ENCODE measurements around the gene DCST1. TPM values are rescaled to one million over a fixed set of nuclear protein-coding genes. Genes with fewer than 3 reads are reported as not detected.
A peak's percentile ranks its signal among the peaks of the same experiment; 100 is the strongest.

Gene DCST1
- total and polyA plus RNA-seq, 2 of the 13 experiments (the other 11 are each of a cell fraction or from before 2014, with no cell fraction given), result 0.04 TPM; not detected in 1

DNA sequence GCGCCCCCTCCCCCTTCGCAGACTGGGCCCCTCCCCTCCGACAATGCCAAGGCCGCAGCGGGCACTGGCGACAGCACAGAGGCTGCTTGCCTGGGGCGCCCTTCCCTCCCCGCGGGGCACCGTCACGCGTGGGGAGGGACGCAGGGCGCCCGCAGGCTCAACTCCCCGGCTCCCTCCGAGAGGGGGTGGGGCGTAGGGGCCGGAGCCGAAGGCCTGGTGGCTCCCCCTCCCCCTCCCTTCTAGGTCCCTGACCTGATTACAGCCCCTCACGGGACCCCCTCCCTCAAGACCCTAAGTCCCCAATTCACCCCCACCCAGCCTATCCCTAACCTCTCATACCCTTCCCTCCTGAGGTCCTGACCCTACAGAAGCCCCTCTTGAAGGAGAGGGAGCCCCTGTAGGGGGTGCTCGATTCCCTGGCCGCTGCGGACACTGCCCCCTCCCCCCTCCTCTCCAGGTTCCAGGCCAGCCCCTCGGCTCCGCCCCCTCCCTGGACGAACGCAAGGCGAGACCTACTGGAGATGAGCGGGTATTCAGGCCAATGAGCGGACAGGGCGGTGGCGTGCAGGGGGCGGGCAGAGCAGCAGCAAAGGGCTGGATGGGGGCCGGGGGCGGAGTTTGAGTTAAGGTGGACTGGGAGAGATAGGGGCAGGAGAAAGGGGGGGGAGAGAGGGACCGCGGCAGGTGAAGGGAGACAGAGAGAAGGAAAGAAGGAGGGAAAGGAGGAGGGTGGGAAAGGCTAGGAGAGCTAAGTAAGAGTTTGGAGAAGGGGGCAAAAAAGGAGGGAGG, 31.8 kb upstream of the DCST1 start:
- TSS peak; percentile 58 for BruUV-seq (replicated peaks)
- H3K79me2 ChIP-seq (ENCODE audit: insufficient read depth, low read length), result peaks cover 27% of the 10 kb centered on the region
- peak overlapping the region; percentile 70 to 86 (median 84) for H3K4me3 ChIP-seq (replicated peaks in 1 of 3; ENCODE audit: insufficient read depth in 1 of 3, low read depth in 2 of 3, low read length in 3 of 3)
- in situ Hi-C loops (cut with HindIII; ENCODE audit: extremely low pct_ligation_motif_present, low pct_unique_long_range_greater_than_20kb), result no loop called here
- no peaks in the 10 kb centered on the region; a peak in 1 of 5 replicates for H3K27me3 ChIP-seq (ENCODE audit: control insufficient read depth in 1 of 2, insufficient read depth in 2 of 2, low read length in 2 of 2)
- peaks cover under 1% of the 10 kb centered on the region; the same call in 1 of the 2 replicates for H4K20me1 ChIP-seq (ENCODE audit: insufficient read depth, low read length)
- no peaks in the 10 kb centered on the region for H3K9me3 ChIP-seq (ENCODE audit: low read length)
- H3K9ac ChIP-seq (ENCODE audit: insufficient read depth, low read depth, low read length), result peak overlapping the region; percentile 83
- peak overlapping the region; percentile 100 for H3K4me2 ChIP-seq (ENCODE audit: low read depth, low read length)
- ATAC-seq (peak; percentile 70), DNase-seq (ENCODE audit: low spot score) (peak; percentile 97), FAIRE-seq (peak; percentile 84)
- H3K27ac ChIP-seq (ENCODE audit: extremely low read length, insufficient read depth, low read length), result peak overlapping the region; percentile 97
- 1% methylated on average over 19 of the region's 38 CpGs for WGBS (ENCODE audit: low lambda C conversion rate)
- H3K36me3 ChIP-seq (replicated peaks in 1 of 2; ENCODE audit: control insufficient read depth in 1 of 2, insufficient read depth in 2 of 2, low read length in 2 of 2), result no peaks in the 10 kb centered on the region; a peak in 1 of 5 replicates
- intact Hi-C loops (cut with micrococcal nuclease; ENCODE audit: unreplicated experiment), result loop anchor here (1.0 to 5.0 kb wide), 3 partner anchors 15 to 445 kb away; partner anchors contain the start of genes PYGO2 and UBE2Q1
- POLR2A ChIA-PET, result interaction anchor here (0.6 to 6.7 kb wide), 27 partner anchors 8 to 442 kb away, joined by 3 to 90 read pairs (median 5); partner anchors contain the start of genes ADAM15, FLAD1, LENEP and PBXIP1
- CTCF ChIA-PET (ENCODE audit: low intra/inter-chr PET ratio, low total read pairs), result interaction anchor here (1.8 to 6.8 kb wide), 2 partner anchors 16 to 82 kb away, joined by 4 to 54 read pairs; no protein-coding TSS in a partner anchor
- H2AFZ ChIP-seq (ENCODE audit: low read length), result no peak overlapping the region
- H3K4me1 ChIP-seq (ENCODE audit: insufficient read depth, low read length), result peaks cover 43% of the 10 kb centered on the region
- TF ChIP-seq TMF1 (CRISPR knock-in tag; IDR thresholded peaks at IDR 0.05; ENCODE audit: low read depth), result no peak
- TF ChIP-seq BHLHE40 (IDR thresholded peaks at IDR 0.05; ENCODE audit: low read length), result peak; percentile 89
- no peak for TF ChIP-seq FOSL2 (CRISPR knock-in tag; IDR thresholded peaks at IDR 0.05)
- no peak for TF ChIP-seq ZNF776 (CRISPR knock-in tag; IDR thresholded peaks at IDR 0.05)
- no peak for TF ChIP-seq KLF16 (CRISPR knock-in tag; IDR thresholded peaks at IDR 0.05)
- peak; percentile 19 for TF ChIP-seq ASH2L (IDR thresholded peaks at IDR 0.05; ENCODE audit: insufficient read length, low read depth, low read length)
- TF ChIP-seq, protein P1, sequence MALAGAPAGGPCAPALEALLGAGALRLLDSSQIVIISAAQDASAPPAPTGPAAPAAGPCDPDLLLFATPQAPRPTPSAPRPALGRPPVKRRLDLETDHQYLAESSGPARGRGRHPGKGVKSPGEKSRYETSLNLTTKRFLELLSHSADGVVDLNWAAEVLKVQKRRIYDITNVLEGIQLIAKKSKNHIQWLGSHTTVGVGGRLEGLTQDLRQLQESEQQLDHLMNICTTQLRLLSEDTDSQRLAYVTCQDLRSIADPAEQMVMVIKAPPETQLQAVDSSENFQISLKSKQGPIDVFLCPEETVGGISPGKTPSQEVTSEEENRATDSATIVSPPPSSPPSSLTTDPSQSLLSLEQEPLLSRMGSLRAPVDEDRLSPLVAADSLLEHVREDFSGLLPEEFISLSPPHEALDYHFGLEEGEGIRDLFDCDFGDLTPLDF (CRISPR knock-in tag; IDR thresholded peaks at IDR 0.05), result no peak
- TF ChIP-seq SMARCE1 (IDR thresholded peaks at IDR 0.05; ENCODE audit: borderline replicate concordance), result no peak
- no peak for TF ChIP-seq GABPA (IDR thresholded peaks at IDR 0.05; ENCODE audit: low read depth, low read length)
- TF ChIP-seq GABPA (CRISPR knock-in tag; IDR thresholded peaks at IDR 0.05; ENCODE audit: low read depth), result peak; percentile 52
- peak; percentile 57 for TF ChIP-seq TAF15 (IDR thresholded peaks at IDR 0.05; ENCODE audit: low read depth, low read length, poor library complexity, severe bottlenecking)
- TF ChIP-seq, protein P2, sequence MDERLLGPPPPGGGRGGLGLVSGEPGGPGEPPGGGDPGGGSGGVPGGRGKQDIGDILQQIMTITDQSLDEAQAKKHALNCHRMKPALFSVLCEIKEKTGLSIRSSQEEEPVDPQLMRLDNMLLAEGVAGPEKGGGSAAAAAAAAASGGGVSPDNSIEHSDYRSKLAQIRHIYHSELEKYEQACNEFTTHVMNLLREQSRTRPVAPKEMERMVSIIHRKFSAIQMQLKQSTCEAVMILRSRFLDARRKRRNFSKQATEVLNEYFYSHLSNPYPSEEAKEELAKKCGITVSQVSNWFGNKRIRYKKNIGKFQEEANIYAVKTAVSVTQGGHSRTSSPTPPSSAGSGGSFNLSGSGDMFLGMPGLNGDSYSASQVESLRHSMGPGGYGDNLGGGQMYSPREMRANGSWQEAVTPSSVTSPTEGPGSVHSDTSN (CRISPR knock-in tag; IDR thresholded peaks at IDR 0.05), result peak; percentile 89
- no peak for TF ChIP-seq ZNF672 (CRISPR knock-in tag; IDR thresholded peaks at IDR 0.05)
- TF ChIP-seq MED13 (CRISPR knock-in tag; IDR thresholded peaks at IDR 0.05), result peak; percentile 47; the same call in 1 of the 2 replicates
- TF ChIP-seq, protein P3, sequence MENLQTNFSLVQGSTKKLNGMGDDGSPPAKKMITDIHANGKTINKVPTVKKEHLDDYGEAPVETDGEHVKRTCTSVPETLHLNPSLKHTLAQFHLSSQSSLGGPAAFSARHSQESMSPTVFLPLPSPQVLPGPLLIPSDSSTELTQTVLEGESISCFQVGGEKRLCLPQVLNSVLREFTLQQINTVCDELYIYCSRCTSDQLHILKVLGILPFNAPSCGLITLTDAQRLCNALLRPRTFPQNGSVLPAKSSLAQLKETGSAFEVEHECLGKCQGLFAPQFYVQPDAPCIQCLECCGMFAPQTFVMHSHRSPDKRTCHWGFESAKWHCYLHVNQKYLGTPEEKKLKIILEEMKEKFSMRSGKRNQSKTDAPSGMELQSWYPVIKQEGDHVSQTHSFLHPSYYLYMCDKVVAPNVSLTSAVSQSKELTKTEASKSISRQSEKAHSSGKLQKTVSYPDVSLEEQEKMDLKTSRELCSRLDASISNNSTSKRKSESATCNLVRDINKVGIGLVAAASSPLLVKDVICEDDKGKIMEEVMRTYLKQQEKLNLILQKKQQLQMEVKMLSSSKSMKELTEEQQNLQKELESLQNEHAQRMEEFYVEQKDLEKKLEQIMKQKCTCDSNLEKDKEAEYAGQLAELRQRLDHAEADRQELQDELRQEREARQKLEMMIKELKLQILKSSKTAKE (CRISPR knock-in tag; IDR thresholded peaks at IDR 0.05; ENCODE audit: borderline replicate concordance), result no peak
- TF ChIP-seq AGO1 (IDR thresholded peaks at IDR 0.05; ENCODE audit: low read depth, low read length, poor library complexity, severe bottlenecking), result no peak
- TF ChIP-seq, protein P4, sequence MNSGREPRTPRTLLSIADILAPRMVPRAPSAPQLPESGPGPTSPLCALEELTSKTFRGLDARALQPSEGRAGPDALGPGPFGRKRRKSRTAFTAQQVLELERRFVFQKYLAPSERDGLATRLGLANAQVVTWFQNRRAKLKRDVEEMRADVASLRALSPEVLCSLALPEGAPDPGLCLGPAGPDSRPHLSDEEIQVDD (CRISPR knock-in tag; IDR thresholded peaks at IDR 0.05; ENCODE audit: borderline replicate concordance), result 0 out of 2 replicates have a peak, but pooled peaks have one; percentile 21
- TF ChIP-seq ATF7 (IDR thresholded peaks at IDR 0.05), result no peak
- TF ChIP-seq ATF7 (CRISPR knock-in tag; IDR thresholded peaks at IDR 0.05), result no peak
- TF ChIP-seq NFKB2 (CRISPR knock-in tag; IDR thresholded peaks at IDR 0.05; ENCODE audit: borderline replicate concordance), result peak; percentile 64; the same call in 1 of the 2 replicates
